Measurements from ENCODE around the gene DNTT. TPM values are rescaled to one million over a fixed set of nuclear protein-coding genes. Genes with fewer than 3 reads are reported as not detected.

The DNTT gene
- polyA plus RNA-seq, 1 experiment: not detected

DNA sequence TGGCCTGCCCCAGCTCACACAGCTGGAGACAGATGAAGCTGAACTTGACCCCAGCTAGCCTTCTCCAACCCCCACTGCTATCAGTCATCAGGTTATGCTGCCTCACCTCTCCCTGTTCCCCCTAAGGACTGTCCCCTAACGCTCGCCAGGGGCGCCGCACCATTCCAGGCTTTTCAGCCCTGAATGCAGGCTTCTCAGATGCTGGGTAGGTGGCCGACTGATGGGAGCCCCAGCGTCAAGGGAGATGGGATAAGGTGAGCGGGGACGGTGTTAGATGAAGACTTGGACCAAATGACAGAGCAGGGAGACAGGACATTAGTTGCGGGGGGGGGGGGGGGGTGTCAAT is 70.4 kb downstream of the DNTT start:
- POLR2A ChIA-PET: no interaction called here
- no peak for DNase-seq (ENCODE audit: low read depth)
- Histone ChIP-seq H3K36me3 (ENCODE audit: control insufficient read depth, insufficient read depth, low read length) (no peaks in the 10 kb centered on the region), H3K27me3 (ENCODE audit: control insufficient read depth, insufficient read depth, low read length) (no peaks in the 10 kb centered on the region; the same call in 1 of the 2 replicates), H3K4me3 (ENCODE audit: low read depth, low read length) (no peak overlapping the region)
- TF ChIP-seq, protein P1, sequence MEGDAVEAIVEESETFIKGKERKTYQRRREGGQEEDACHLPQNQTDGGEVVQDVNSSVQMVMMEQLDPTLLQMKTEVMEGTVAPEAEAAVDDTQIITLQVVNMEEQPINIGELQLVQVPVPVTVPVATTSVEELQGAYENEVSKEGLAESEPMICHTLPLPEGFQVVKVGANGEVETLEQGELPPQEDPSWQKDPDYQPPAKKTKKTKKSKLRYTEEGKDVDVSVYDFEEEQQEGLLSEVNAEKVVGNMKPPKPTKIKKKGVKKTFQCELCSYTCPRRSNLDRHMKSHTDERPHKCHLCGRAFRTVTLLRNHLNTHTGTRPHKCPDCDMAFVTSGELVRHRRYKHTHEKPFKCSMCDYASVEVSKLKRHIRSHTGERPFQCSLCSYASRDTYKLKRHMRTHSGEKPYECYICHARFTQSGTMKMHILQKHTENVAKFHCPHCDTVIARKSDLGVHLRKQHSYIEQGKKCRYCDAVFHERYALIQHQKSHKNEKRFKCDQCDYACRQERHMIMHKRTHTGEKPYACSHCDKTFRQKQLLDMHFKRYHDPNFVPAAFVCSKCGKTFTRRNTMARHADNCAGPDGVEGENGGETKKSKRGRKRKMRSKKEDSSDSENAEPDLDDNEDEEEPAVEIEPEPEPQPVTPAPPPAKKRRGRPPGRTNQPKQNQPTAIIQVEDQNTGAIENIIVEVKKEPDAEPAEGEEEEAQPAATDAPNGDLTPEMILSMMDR (IDR thresholded peaks at IDR 0.05; ENCODE audit: insufficient read depth, low read depth, low read length): no peak
- CTCF ChIA-PET: interaction anchor here (0.8 to 4.0 kb wide), 36 partner anchors 9 to 836 kb away, joined by 3 to 38 read pairs (median 5); partner anchors contain the start of genes OPALIN and TLL2

DNA sequence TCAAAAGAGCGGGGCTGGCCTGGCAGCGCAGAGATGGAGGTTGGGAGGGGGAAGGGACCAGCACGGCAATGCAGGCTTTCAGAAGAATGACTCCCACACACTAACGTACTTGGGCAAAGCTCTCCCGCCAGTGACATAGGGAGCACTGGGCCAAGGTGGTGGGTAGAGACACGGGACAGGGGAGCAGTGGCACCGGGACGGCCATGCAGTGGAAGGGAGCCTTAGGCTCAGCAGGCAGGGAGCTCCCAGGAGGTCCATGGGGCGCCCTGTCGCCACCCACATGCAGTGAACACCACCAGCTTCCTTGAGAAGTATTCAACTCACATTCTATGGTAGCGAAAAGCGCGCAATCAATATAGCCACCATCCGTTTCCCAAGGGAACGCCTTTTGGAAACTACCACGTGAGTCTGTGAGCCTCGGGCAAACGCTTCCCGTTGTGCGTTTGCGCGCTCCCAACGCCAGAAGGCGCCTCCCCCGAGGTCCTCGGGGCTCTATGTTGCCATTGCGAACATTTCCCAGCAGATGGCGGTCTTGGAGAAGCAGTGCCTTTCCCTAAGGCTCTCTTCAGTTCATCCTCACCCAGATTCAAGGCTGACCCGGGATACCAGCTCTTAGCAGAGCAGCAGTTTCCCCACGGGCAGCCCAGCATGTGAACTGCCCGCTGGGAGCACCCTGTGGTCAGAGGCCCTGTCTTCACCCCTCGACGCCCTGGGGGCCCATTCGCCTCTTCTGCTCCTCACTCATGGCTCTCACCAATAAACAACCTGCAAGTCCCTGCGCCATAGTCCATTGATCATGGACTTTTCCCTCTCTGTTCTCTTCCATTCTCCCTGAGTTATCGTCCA is 71.0 kb downstream of the DNTT start:
- peak overlapping the region; percentile 41 for H3K4me3 ChIP-seq (ENCODE audit: low read depth, low read length)
- no peaks in the 10 kb centered on the region for H3K36me3 ChIP-seq (ENCODE audit: control insufficient read depth, insufficient read depth, low read length)
- TF ChIP-seq, protein P1 (IDR thresholded peaks at IDR 0.05; ENCODE audit: insufficient read depth, low read depth, low read length): peak; percentile 100
- H3K27me3 ChIP-seq (ENCODE audit: control insufficient read depth, insufficient read depth, low read length): no peaks in the 10 kb centered on the region; the same call in 1 of the 2 replicates
- CTCF ChIA-PET: interaction anchor here (0.5 to 4.0 kb wide), 47 partner anchors 8 to 835 kb away, joined by 3 to 38 read pairs (median 5); partner anchors contain the start of genes OPALIN and TLL2
- POLR2A ChIA-PET: no interaction called here
- DNase-seq (ENCODE audit: low read depth): no peak

DNA sequence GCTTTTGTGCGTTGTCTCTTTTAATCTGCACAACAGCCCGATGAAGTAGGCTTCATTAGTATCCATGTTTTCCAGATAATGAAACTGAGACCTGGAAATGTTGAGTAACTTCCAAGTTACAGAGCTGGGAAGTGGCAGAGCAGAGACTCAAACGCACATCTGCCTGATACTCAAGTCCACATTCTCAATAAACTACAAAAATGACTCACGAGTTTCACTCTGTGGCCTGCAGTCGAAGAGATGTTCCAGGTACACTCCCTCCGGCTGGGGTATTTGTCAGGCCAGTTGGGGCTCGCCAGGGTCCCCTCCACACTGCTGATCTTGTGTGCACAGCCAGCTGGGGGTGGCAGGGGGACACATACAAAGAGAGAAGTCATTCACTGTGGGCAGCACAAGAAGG is 72.2 kb downstream of the DNTT start:
- Histone ChIP-seq H3K27me3 (ENCODE audit: control insufficient read depth, insufficient read depth, low read length) (no peaks in the 10 kb centered on the region; the same call in 1 of the 2 replicates), H3K36me3 (ENCODE audit: control insufficient read depth, insufficient read depth, low read length) (no peaks in the 10 kb centered on the region), H3K4me3 (ENCODE audit: low read depth, low read length) (no peak overlapping the region)
- ChIA-PET CTCF (interaction anchor here (1.1 to 4.0 kb wide), 6 partner anchors 9 to 834 kb away, joined by 3 to 38 read pairs (median 5); partner anchors contain the start of gene TLL2), POLR2A (no interaction called here)
- no peak for DNase-seq (ENCODE audit: low read depth)
- TF ChIP-seq, protein P1 (IDR thresholded peaks at IDR 0.05; ENCODE audit: insufficient read depth, low read depth, low read length): no peak

DNA sequence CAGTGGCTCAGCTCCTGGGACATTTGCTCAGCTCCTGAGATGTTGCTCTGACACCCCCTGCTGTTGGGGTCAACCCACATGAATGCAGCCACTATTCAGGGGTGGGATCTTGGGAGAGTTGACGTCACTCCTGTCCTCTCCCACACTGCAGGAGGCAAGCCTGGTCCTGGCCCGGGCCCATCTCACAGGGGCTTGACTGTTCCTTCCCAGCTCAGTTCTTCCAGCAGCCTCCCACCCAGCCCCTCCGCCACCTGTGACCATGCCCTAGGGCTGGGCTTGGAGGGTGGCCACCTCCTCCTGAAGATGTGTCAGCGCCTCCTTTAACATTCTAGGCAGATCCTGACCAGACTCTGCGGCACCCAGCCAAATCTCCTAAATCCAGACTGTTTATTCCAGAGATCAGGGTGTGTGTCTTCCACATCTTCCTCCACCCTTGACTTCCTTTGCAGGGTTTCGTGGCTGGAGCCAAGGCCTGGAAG is 73.6 kb downstream of the DNTT start:
- POLR2A ChIA-PET: no interaction called here
- TF ChIP-seq, protein P1 (IDR thresholded peaks at IDR 0.05; ENCODE audit: insufficient read depth, low read depth, low read length): no peak
- Histone ChIP-seq H3K4me3 (ENCODE audit: low read depth, low read length) (no peak overlapping the region), H3K27me3 (ENCODE audit: control insufficient read depth, insufficient read depth, low read length) (no peaks in the 10 kb centered on the region), H3K36me3 (ENCODE audit: control insufficient read depth, insufficient read depth, low read length) (no peaks in the 10 kb centered on the region)
- CTCF ChIA-PET: interaction anchor here (0.7 to 1.8 kb wide), 5 partner anchors 8 to 833 kb away, joined by 3 to 10 read pairs (median 4); no protein-coding TSS in a partner anchor
- no peak for DNase-seq (ENCODE audit: low read depth)

DNA sequence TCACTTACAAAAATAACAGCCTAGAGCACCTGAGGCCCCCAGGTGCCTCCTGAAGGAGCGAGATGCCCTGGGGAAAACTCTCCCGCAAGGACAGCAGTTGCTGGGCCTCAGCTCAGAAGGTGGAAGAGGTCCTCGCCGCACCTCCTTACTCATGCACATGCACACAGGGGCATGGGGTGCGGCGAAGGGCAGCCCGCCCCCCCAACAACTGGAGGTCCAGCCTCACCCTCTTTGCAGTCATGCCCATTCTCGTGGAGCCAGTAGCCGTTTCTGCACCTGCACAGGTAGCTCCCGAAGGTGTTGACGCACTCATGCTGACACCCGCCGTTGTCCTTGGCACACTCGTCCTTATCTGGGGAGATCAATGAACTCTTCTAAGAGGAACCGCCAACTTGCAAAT is 74.5 kb downstream of the DNTT start:
- H3K4me3 ChIP-seq (ENCODE audit: low read depth, low read length): no peak overlapping the region
- POLR2A ChIA-PET: no interaction called here
- H3K36me3 ChIP-seq (ENCODE audit: control insufficient read depth, insufficient read depth, low read length): no peaks in the 10 kb centered on the region
- CTCF ChIA-PET: interaction anchor here (1.3 to 1.8 kb wide), 2 partner anchors 9 to 132 kb away, joined by 4 to 10 read pairs; no protein-coding TSS in a partner anchor
- no peaks in the 10 kb centered on the region for H3K27me3 ChIP-seq (ENCODE audit: control insufficient read depth, insufficient read depth, low read length)
- DNase-seq (ENCODE audit: low read depth): no peak
- TF ChIP-seq, protein P1 (IDR thresholded peaks at IDR 0.05; ENCODE audit: insufficient read depth, low read depth, low read length): no peak

Measured in BJ (cell line).